Testis (tissue), 2 donors: ENCODE results near the gene DENND1A.

Experiments
- CTCF ChIP-seq, 3 experiments: fragments of 450-650 bp in 2 of 3; fragments of 200-600 bp in 1 of 3; sonication (generic) in 1 of 3; IDR thresholded peaks; one replicate each; pipeline ENCODE4 v1.5.1; 2016 to 2019; ENCODE audit warnings: antibody characterized with exemption in 3 of 3, mild to moderate bottlenecking in 2 of 3, moderate library complexity in 1 of 3
- POLR2A ChIP-seq: fragments of 450-650 bp; IDR thresholded peaks from one replicate; pipeline ENCODE4 v1.6.1; 2017; ENCODE audit warnings: antibody characterized with exemption, mild to moderate bottlenecking, moderate library complexity

- no peak for TF ChIP-seq CTCF (IDR thresholded peaks at IDR 0.05)
- no peak for TF ChIP-seq POLR2A
These were observed 523.9 kb downstream of the DENND1A start for GRCh38 chr9:123406016-123406415.
